GM19099 (cell line): ENCODE measurements around the gene TBKBP1.

ENCODE experiments used
- POLR2A ChIP-seq: IDR thresholded peaks from 3 replicates; pipeline ENCODE4 v1.6.1; 2011; ENCODE audit warnings: low read depth; ENCODE audit not compliant: insufficient read length; ENCODE audit errors: extremely low read depth

The TBKBP1 gene

DNA sequence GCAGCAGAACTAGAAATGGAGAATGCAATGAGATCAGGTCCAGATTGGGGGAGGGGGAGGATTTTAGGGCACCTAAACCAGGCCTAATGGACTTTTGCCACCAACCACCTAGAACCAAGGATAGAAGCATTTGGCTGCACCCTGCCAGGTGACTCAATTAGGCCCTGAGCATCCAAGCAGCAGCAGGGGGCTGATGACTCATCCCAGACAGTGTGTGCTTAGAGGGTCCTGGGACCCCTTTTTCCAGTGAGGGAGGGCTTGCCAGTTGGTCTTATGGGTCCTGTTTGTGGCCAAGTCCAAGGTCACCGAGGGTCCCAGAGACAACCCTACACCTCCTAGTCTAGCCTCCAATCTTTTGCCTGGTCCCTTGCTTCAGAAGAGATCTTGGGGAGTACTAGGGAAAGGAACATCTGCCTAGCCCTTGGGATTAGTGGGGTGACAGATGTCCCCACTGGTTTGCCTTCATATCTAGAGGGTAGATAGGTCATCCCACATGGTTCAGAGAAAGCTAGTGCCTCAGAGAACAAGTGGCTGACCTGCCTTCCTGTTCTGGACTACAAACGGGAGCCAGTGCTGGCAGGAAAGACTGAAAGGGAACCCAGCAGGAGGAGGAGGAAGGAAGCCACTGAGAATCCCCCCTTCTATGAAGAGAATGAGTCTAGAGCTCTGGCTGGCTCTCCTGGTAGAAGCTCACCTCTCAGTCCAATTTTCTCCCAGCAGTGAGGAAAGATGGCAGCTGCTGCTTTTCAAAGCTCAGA lies 1.6 kb upstream of the TBKBP1 start:
- TF ChIP-seq POLR2A: no peak

GRCh38 chr17:47692895-47693730 lies 848 bp upstream of the TBKBP1 start:
- TF ChIP-seq POLR2A: no peak

DNA sequence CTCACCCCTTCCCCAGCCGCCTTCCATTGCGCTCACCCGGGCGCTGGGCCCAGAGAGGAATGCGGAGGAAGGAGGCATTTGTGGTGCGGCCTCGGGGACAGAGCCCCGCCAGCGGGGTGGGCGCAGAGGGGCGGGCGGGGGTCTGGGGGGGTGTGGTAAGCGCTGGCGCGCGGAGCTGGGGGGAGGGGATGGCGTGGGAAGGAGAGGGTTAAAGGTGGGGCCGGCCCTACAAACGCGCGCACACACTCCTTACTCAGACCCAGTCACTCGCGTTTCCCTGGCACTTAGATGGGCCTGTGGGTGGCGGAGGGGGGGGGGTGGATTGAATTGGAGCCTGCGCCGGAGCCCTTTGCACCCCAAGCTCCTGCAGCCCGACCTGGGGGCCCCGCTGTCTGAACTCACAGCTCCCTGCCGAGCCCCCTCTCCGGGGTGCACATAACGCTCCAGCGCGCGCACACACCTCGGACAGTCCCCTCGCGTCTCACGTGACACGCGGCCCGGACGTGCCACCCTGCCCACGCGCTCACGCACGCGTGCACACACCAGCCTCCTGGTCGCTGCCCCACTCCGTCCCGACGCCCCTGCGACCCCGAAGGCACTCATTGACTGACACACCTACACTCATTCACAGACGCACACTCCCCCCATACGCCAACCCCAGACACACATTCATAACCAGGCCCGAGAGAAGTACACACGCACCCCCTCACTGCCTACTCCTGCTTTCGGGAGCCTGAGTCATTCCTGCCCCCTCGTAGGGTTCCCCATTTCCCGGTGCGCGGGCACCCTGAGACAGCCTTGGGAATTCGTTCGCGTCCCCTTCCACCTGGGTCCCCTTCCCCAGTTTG lies 844 bp downstream of the TBKBP1 start:
- no peak for TF ChIP-seq POLR2A

DNA sequence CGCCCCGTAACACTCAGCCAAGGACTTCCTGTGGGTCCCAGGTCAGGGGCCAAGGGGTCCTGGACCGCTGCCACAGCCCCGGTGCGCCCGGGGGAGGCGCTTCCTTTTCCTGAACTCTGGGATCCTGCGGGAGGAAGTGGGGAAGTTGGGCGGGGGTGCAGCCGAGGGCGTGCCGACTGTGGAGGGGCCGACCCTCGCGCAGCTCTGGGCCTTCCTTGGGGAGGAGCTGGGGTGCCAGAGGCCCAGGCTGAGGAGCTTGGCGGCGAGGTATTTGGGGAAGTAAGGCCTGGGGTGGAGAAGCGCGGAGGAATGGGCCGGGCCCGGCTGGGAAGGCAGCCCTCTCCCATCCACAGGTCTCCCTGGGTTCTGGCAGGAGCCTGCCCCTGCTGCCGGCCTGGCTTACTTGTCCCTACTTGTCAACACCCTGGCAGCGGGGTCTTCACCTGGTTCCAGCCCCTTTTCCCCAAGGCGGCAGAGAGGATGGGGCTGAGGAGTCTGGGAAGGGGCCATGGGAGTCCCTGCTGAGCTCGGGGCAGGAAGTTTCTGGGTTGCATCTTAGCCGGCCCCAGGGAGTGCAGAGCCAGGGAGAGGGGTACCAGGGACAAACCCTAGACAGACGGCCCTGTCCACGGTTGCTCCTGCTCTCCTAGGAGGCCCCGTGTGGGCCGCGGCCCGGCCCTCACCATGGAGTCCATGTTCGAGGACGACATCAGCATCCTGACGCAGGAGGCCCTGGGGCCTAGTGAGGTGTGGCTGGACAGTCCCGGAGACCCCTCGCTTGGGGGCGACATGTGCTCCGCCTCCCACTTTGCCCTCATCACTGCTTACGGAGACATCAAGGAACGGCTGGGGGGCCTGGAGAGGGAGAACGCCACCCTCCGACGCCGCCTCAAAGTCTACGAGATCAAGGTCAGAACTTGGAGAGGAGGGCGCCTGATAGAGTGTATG lies 1.7 kb downstream of the TBKBP1 start:
- no peak for TF ChIP-seq POLR2A

DNA sequence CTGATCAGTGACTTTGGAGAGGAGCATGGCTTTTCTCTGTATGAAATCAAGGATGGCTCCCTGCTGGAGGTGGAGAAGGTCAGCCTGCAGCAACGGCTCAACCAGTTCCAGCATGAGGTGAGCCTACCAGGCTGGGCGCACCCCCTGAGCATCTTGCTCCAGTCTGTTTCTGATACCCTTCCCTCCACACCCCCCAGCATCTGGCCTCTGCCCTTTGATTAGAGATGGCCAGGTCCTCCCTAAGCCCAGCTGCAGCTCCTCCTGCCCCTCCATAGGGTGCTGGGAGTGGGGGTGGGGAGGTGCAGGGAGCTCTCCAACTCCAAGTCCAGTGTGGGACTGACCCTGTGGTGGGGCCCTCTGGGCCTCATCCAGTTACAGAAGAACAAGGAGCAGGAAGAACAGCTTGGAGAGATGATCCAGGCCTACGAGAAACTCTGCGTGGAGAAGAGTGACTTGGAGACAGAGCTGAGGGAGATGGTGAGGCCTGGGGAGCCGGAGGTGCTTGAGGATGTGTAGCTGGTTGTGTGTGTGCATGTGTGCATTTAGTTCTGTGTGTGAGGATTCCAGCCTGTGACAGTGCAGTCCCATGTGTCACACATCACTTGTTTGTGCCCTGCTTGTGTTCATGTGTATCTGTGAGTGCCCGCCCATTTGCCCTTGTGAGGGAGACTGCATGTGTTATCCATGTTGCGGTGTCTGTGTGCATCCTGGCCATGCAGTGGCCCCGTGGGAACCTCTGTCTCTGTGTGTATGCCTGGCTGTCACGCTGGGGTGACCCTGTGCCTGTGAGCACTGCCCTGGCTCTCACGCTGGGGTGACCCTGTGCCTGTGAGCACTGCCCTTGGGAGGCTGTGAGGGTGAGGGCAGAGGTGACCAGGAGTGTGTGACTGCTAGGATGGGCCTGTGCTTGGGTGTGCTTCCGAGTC lies 3.0 kb downstream of the TBKBP1 start:
- no peak for TF ChIP-seq POLR2A

DNA sequence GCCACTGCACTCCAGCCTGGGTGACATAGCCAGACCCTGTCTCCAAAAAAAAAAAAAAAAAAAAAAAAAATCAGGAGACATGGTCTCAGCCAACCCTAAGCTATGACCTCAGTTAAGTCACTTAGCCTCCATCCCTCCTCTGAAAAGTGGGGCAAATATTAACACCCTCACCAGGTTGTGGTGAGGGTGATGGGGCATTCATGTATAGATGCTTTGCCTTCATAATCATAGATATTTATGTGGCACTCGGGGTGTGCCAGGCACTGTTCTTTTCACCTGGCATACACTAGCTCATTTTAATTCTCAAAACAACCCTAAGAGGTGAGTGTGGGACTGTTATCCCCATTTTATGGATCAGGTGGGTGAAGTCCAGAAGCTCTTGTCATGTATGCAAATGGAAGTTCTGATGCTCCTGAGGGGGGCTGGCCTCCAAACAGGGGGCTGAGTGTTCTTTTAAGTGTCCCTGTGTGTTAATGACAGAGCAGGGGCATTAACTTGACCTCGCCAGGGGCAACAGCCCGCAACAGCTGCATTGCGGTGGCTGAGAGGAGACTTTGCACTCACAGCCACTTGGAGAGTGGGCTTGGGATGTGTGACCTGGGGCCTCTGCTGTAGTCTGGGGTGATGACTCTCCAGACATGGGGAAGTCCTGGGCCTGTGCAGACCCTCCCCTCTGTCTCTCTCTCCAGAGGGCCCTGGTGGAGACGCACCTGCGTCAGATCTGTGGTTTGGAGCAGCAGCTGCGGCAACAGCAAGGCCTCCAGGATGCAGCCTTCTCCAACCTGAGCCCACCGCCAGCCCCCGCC lies 4.1 kb downstream of the TBKBP1 start:
- no peak for TF ChIP-seq POLR2A

DNA sequence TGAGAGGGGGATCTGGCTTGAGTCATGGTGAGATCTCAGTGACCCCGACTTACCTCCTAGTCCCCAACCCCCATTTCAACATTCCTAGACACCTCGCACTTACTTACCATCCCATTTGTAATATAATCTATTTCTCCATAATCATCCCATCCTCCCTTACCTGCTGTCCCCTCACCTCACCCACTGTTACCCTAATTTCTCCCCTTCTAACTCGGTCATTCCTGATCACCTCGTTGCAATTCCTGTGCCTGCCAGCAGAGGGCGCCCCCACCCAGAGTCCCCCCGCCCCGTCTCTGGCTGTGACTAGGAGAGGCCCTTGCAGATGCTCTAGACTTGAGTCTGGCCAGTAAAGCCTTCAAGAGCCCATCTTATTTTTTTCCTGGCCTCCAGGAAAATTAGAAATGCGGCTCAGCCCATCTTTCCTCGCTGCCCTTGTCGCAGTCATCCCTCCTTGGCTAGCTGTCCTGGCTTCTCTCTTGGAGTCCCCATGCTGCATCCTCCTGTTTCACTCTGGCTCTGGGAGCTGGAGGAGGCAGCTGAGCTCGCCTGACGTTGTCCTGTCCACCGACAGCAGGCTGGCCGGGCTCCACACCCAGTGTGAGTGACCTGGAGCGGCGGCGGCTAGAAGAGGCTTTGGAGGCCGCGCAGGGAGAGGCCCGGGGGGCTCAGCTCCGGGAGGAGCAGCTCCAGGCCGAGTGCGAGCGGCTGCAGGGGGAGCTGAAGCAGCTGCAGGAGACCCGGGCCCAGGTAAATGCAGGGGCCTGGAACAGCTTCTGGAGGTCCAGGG lies 5.0 kb downstream of the TBKBP1 start:
- TF ChIP-seq POLR2A: no peak

- no peak for TF ChIP-seq POLR2A
Measured at GRCh38 chr17:47699536-47699840, 5.5 kb downstream of the TBKBP1 start.

DNA sequence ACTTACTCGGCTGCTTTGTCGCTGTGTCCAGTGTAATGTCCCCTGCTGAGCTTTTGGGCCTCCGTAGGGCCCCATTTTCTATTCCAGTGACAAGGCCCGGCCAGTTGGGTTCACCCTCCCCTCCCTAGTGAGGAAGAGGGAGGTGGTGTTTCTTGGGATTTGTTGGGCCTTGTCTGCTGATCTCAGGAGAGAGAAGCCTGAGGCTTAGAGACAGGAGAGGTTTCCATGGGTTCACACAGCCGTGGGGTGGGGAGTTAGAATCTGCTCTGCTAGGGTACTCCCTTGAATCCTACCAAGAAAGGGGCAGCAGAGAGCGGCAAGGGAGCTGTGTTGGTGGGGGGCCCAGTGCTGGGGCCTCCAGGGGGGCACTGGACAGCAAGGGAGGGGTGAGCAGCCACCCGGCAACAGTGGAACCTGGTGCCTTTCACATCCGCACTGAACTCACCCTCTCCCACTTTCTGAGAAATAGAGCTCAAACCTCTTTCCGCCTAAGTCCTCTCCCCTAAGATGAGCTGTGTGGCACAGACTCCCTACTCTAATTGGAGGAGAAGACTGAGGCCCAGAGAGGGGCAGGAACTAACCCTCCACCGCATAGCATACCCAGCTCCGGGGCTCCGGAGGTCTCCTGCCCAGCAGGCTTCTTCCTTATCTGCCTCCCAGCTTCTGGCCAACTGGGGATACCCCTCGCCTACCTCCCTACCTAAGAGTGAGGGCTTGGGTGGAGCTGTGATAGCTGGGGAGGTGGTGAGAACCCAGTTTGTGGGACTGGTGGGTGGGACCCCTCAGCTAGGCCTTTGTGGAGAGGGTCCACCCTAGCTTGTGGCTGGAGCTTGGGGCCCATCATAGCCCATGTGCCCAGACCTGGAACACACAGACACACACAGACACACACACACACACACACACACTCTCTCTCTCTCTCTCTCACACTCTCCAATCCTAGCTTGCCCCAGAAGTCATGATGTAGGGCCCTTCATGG lies 6.8 kb downstream of the TBKBP1 start:
- no peak for TF ChIP-seq POLR2A

DNA sequence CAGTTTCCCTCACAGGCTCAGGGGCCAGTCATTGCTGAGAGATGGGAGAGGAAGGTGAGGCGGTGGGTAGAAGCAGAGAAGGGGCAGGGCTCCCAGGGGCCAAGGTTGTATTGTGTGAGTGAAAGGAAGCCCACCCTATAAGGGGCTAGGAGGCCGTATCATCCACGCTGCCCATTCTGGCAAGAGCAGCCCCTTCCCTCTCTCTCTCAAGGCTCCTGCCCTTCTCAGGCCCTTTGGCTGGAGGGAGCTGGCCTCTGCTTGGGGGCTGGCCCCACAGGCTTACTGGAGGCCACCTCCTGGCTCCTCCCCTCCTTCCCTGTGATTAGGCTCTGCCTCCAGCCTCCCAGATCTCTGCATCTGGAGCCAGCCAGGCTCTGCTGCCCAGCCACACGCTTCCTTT lies 7.6 kb downstream of the TBKBP1 start:
- TF ChIP-seq POLR2A: no peak
